H9 (cell line): ENCODE results near the gene ZNF415. TPM values are rescaled to one million over a fixed set of nuclear protein-coding genes. Genes with fewer than 3 reads are reported as not detected.
A peak's percentile ranks its signal among the peaks of the same experiment; 100 is the strongest.

ENCODE experiments used
- DNase-seq: peaks from one replicate; pipeline ENCODE4 v3.0.0-alpha.2; 2017
- H2AFZ ChIP-seq: one replicate; pipeline ENCODE4 v1.6.1; 2013; ENCODE audit warnings: mild to moderate bottlenecking, low read length, control low read depth, moderate library complexity
- H2AK5ac ChIP-seq: 2 replicates; pipeline ENCODE4 v1.6.1; 2013; ENCODE audit warnings: low read length, control low read depth, mixed read lengths; ENCODE audit not compliant: insufficient read length
- H2BK120ac ChIP-seq: one replicate; pipeline ENCODE4 v1.6.1; 2013; ENCODE audit warnings: low read depth, mild to moderate bottlenecking, low read length, control low read depth, inconsistent platforms; ENCODE audit not compliant: poor library complexity, severe bottlenecking
- H2BK12ac ChIP-seq: 2 replicates; pipeline ENCODE4 v1.6.1; 2013; ENCODE audit warnings: low read length, control low read depth, mixed read lengths, low read depth; ENCODE audit not compliant: insufficient read length
- H2BK15ac ChIP-seq: 2 replicates; pipeline ENCODE4 v1.6.1; 2013; ENCODE audit warnings: low read depth, low read length, control low read depth
- H2BK20ac ChIP-seq: one replicate; pipeline ENCODE4 v1.6.1; 2013; ENCODE audit warnings: low read depth, mild to moderate bottlenecking, low read length, control low read depth, inconsistent platforms; ENCODE audit not compliant: poor library complexity, severe bottlenecking
- H2BK5ac ChIP-seq: 2 replicates; pipeline ENCODE4 v1.6.1; 2013; ENCODE audit warnings: low read length, control low read depth, mixed read lengths; ENCODE audit not compliant: insufficient read length
- H3K14ac ChIP-seq: 2 replicates; pipeline ENCODE4 v1.6.1; 2013; ENCODE audit warnings: low read length, control low read depth; ENCODE audit not compliant: insufficient read depth
- H3K18ac ChIP-seq: 2 replicates; pipeline ENCODE4 v1.6.1; 2013; ENCODE audit warnings: low read depth, mild to moderate bottlenecking, mixed read lengths, low read length, control low read depth; ENCODE audit not compliant: insufficient read length
- H3K23ac ChIP-seq: 2 replicates; pipeline ENCODE4 v1.6.1; 2013; ENCODE audit warnings: low read length, control low read depth, mixed read lengths, low read depth; ENCODE audit not compliant: insufficient read length
- H3K23me2 ChIP-seq: 2 replicates; pipeline ENCODE4 v1.6.1; 2013; ENCODE audit warnings: low read depth, mild to moderate bottlenecking, mixed read lengths, low read length, control low read depth; ENCODE audit not compliant: insufficient read length, poor library complexity, severe bottlenecking
- H3K27ac ChIP-seq: 2 replicates; pipeline ENCODE4 v1.5.1; 2013; ENCODE audit warnings: low read length, control low read depth, mixed read lengths, low read depth; ENCODE audit not compliant: insufficient read length
- H3K27me3 ChIP-seq: 2 replicates; pipeline ENCODE4 v1.6.1; 2013; ENCODE audit warnings: low read length, control low read depth, inconsistent platforms; ENCODE audit not compliant: insufficient read depth
- H3K4ac ChIP-seq: 2 replicates; pipeline ENCODE4 v1.6.1; 2013; ENCODE audit warnings: low read depth, mild to moderate bottlenecking, control low read depth, inconsistent platforms, low read length, moderate library complexity
- H3K4me1 ChIP-seq: 2 replicates; pipeline ENCODE4 v1.6.1; 2013; ENCODE audit warnings: low read length, control low read depth, inconsistent platforms; ENCODE audit not compliant: insufficient read depth
- H3K4me2 ChIP-seq: 2 replicates; pipeline ENCODE4 v1.6.1; 2013; ENCODE audit warnings: low read length, control low read depth, mixed read lengths; ENCODE audit not compliant: insufficient read length, insufficient read depth
- H3K56ac ChIP-seq: 2 replicates; pipeline ENCODE4 v1.6.1; 2013; ENCODE audit warnings: low read depth, mild to moderate bottlenecking, mixed read lengths, low read length, control low read depth; ENCODE audit not compliant: insufficient read length
- H3K79me1 ChIP-seq: 2 replicates; pipeline ENCODE4 v1.6.1; 2013; ENCODE audit warnings: low read depth, mild to moderate bottlenecking, moderate library complexity, low read length, control low read depth, inconsistent platforms; ENCODE audit not compliant: insufficient read depth, poor library complexity, severe bottlenecking
- H3K79me2 ChIP-seq: 2 replicates; pipeline ENCODE4 v1.6.1; 2013; ENCODE audit warnings: low read length, control low read depth, inconsistent platforms; ENCODE audit not compliant: insufficient read depth
- H3K9ac ChIP-seq: 2 replicates; pipeline ENCODE4 v1.6.1; 2013; ENCODE audit warnings: low read length, control low read depth, mixed read lengths; ENCODE audit not compliant: insufficient read length; ENCODE audit errors: extremely low read depth
- H3K9me3 ChIP-seq: one replicate; pipeline ENCODE4 v1.6.1; 2013; ENCODE audit warnings: low read depth, low read length, inconsistent platforms; ENCODE audit not compliant: control insufficient read depth
- H3T11ph ChIP-seq: one replicate; pipeline ENCODE4 v1.6.1; 2013; ENCODE audit warnings: mild to moderate bottlenecking, low read length, control low read depth, inconsistent platforms
- H4K20me1 ChIP-seq: one replicate; pipeline ENCODE4 v1.6.1; 2013; ENCODE audit not compliant: control insufficient read depth, insufficient read length, insufficient read depth
- H4K5ac ChIP-seq: 2 replicates; pipeline ENCODE4 v1.6.1; 2013; ENCODE audit warnings: low read depth, mild to moderate bottlenecking, mixed read lengths, low read length, control low read depth; ENCODE audit not compliant: insufficient read length
- H4K8ac ChIP-seq: replicated peaks from 2 replicates; pipeline ENCODE4 v1.6.1; 2013; ENCODE audit warnings: low read length, control low read depth, mixed read lengths, low read depth; ENCODE audit not compliant: insufficient read length
- H4K91ac ChIP-seq: 2 replicates; pipeline ENCODE4 v1.6.1; 2013; ENCODE audit warnings: low read depth, mild to moderate bottlenecking, moderate library complexity, mixed read lengths, low read length, control low read depth; ENCODE audit not compliant: insufficient read length
- H3K27ac Mint-ChIP-seq, 3 experiments: 2 replicates in 2 of 3; 3 replicates in 1 of 3; pipeline ENCODE4 v1.8.0; 2020 to 2021; ENCODE audit warnings: mixed read lengths in 3 of 3, mild to moderate bottlenecking in 1 of 3, moderate library complexity in 1 of 3
- H3K27me3 Mint-ChIP-seq: 2 replicates; pipeline ENCODE4 v1.8.0; 2021; ENCODE audit warnings: low read depth, mild to moderate bottlenecking, moderate library complexity, mixed read lengths
- H3K36me3 Mint-ChIP-seq, 3 experiments: 2 replicates in 2 of 3; 3 replicates in 1 of 3; pipeline ENCODE4 v1.8.0; 2020 to 2021; ENCODE audit warnings: low read depth in 3 of 3, mixed read lengths in 3 of 3; ENCODE audit not compliant: insufficient read depth in 1 of 3
- H3K4me1 Mint-ChIP-seq, 2 experiments: 2 replicates each; pipeline ENCODE4 v1.8.0; 2020; ENCODE audit warnings: mixed read lengths in 2 of 2
- H3K4me3 Mint-ChIP-seq, 2 experiments: 2 replicates in 1 of 2; 3 replicates in 1 of 2; pipeline ENCODE4 v1.8.0; 2020 to 2021; ENCODE audit warnings: mild to moderate bottlenecking in 2 of 2, mixed read lengths in 2 of 2, moderate library complexity in 1 of 2
- H3K9me3 Mint-ChIP-seq, 2 experiments: 2 replicates in 1 of 2; 3 replicates in 1 of 2; pipeline ENCODE4 v1.8.0; 2020; ENCODE audit warnings: mild to moderate bottlenecking in 2 of 2, mixed read lengths in 2 of 2, moderate library complexity in 1 of 2
- WGBS: extraction: QIAGEN DNeasy Blood & Tissue Kit; methylation state at CpG from one replicate; pipeline ENCODE4 v1.1.7; 2013; ENCODE audit warnings: missing lambda C conversion rate, low lambda C conversion rate, mixed read lengths; ENCODE audit not compliant: insufficient read length; ENCODE audit errors: extremely low coverage; 5-methylcytosine and 5-hydroxymethylcytosine counted together
- total RNA-seq: library from RNA; stranded (reverse); gene quantifications from 2 replicates; pipeline ENCODE4 v1.2.1, GENCODE V29; 2021
- TF ChIP-seq, protein P1 (sequence below): fragments of 200-600 bp; sonication (generic); conservative IDR thresholded peaks from 3 replicates; pipeline ENCODE4 v1.8.0; 2021; ENCODE audit warnings: antibody characterized with exemption, mild to moderate bottlenecking

ZNF415 gene
- total RNA-seq, 1 experiment from 2014 or later = 12.3 TPM

DNA sequence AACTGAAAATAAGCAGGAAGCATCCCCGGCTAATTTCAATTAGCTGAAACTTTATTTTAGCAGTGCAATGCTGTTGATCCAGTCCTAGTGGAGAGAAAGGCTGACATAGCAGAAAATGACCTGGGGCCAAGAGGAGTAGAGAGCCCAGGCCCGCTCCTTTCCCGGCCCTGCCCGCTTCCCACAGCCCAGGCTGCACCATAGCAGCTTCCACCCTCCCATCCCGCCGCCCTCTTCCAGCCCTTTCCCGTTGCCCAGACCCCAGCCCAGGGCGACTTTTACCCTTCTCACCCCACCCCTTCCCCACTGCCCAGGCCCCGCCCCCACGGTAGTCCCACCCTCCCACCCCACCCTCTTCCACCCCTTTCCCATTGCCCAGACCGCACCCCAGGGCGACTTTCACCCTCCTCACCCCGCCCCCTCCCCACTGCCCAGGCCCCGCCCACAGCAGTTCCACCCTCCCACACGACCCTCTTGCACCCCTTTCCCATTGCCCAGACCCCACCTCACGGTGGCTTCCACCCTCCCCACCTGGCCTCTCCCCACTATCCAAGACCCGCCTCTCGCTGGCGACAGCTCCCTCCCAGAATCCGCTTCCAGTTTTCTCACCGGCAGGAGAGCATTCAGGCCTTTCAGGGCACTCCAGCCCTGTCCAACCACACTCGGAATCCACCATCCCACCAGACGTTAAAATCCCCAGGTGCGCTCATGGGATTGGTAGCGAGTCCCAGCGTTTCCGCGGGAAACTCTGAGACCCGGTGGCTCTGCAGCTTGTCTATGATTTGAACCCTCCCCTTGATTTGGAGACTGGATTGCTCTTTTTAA lies 37.7 kb downstream of the ZNF415 start:
- H2BK20ac ChIP-seq = no peak overlapping the region
- TF ChIP-seq, protein P1, sequence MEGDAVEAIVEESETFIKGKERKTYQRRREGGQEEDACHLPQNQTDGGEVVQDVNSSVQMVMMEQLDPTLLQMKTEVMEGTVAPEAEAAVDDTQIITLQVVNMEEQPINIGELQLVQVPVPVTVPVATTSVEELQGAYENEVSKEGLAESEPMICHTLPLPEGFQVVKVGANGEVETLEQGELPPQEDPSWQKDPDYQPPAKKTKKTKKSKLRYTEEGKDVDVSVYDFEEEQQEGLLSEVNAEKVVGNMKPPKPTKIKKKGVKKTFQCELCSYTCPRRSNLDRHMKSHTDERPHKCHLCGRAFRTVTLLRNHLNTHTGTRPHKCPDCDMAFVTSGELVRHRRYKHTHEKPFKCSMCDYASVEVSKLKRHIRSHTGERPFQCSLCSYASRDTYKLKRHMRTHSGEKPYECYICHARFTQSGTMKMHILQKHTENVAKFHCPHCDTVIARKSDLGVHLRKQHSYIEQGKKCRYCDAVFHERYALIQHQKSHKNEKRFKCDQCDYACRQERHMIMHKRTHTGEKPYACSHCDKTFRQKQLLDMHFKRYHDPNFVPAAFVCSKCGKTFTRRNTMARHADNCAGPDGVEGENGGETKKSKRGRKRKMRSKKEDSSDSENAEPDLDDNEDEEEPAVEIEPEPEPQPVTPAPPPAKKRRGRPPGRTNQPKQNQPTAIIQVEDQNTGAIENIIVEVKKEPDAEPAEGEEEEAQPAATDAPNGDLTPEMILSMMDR = no peak
- H3K56ac ChIP-seq = no peak overlapping the region
- peaks cover 20 to 26% of the 10 kb centered on the region in 2 experiments for H3K4me1 Mint-ChIP-seq
- H3K27me3 ChIP-seq = no peaks in the 10 kb centered on the region
- H3K27ac Mint-ChIP-seq = peak overlapping the region; percentile 91 to 94 (median 94)
- no peaks in the 10 kb centered on the region for H3K23me2 ChIP-seq
- no peak overlapping the region for H4K8ac ChIP-seq
- H3K79me1 ChIP-seq = peaks cover 12% of the 10 kb centered on the region
- H2BK120ac ChIP-seq = no peak overlapping the region
- H3T11ph ChIP-seq = no peak overlapping the region
- no peaks in the 10 kb centered on the region for H3K27me3 Mint-ChIP-seq
- no peaks in the 10 kb centered on the region for H4K20me1 ChIP-seq
- no peak overlapping the region for H2AK5ac ChIP-seq
- no peak overlapping the region for H3K23ac ChIP-seq
- H4K91ac ChIP-seq = no peak overlapping the region
- no CpG with 5 or more reads among the region's 29 CpGs for WGBS
- peak overlapping the region; percentile 43 for H3K4me2 ChIP-seq
- H4K5ac ChIP-seq = no peak overlapping the region
- no peak overlapping the region for H2AFZ ChIP-seq
- no peak overlapping the region for H3K27ac ChIP-seq
- H3K79me2 ChIP-seq = no peaks in the 10 kb centered on the region; the same call in 1 of the 2 replicates
- peak overlapping the region; percentile 3 for H3K9ac ChIP-seq
- no peak overlapping the region for H3K4ac ChIP-seq
- peak; percentile 93 for DNase-seq
- no peaks in the 10 kb centered on the region; the same call in 1 of the 2 replicates for H3K4me1 ChIP-seq
- H2BK15ac ChIP-seq = no peak overlapping the region
- H2BK12ac ChIP-seq = no peak overlapping the region
- no peak overlapping the region for H3K14ac ChIP-seq
- no peaks in the 10 kb centered on the region for H3K9me3 ChIP-seq
- no peak overlapping the region for H3K18ac ChIP-seq
- peak overlapping the region; percentile 50 to 75 for H3K4me3 Mint-ChIP-seq
- H2BK5ac ChIP-seq = no peak overlapping the region
- H3K36me3 Mint-ChIP-seq = peaks cover 22 to 47% (median 31%) of the 10 kb centered on the region in 3 experiments
- no peaks in the 10 kb centered on the region for H3K9me3 Mint-ChIP-seq
